ENCODE measurements around the gene NMNAT2. TPM values are rescaled to one million over a fixed set of nuclear protein-coding genes. Genes with fewer than 3 reads are reported as not detected.

The NMNAT2 gene
- total RNA-seq, 1 experiment from 2014 or later, result 11.4 TPM

GRCh38 chr1:183331091-183331742 is 87.0 kb downstream of the NMNAT2 start:
- no peak overlapping the region for H2BK15ac ChIP-seq (ENCODE audit: low read depth, low read length)
- Mint-ChIP-seq H3K9me3 (no peaks in the 10 kb centered on the region), H3K27me3 (ENCODE audit: low read depth) (no peaks in the 10 kb centered on the region), H3K4me1 (peaks cover 57 to 61% of the 10 kb centered on the region in 2 experiments), H3K4me3 (peak overlapping the region; percentile 37 to 61; a peak in 3 of 5 replicates), H3K36me3 (ENCODE audit: insufficient read depth in 1 of 3, low read depth in 3 of 3) (peaks cover 0 to 4% (median 2%) of the 10 kb centered on the region in 3 experiments; a peak in 1 of 7 replicates), H3K27ac (peak overlapping the region; percentile 94 to 97 (median 96))
- no peaks in the 10 kb centered on the region for H3K27me3 ChIP-seq (ENCODE audit: insufficient read depth, low read length)
- no peak overlapping the region for H3K4me2 ChIP-seq (ENCODE audit: insufficient read depth, insufficient read length, low read length)
- H3K4me1 ChIP-seq (ENCODE audit: insufficient read depth, low read length), result no peaks in the 10 kb centered on the region; the same call in 1 of the 2 replicates
- no peaks in the 10 kb centered on the region for H3K79me1 ChIP-seq (ENCODE audit: insufficient read depth, low read depth, low read length, poor library complexity, severe bottlenecking)
- no peak overlapping the region for H3K27ac ChIP-seq (ENCODE audit: insufficient read length, low read depth, low read length)
- H3K4ac ChIP-seq (ENCODE audit: low read depth, low read length), result no peak overlapping the region
- no peak overlapping the region for H3T11ph ChIP-seq (ENCODE audit: low read length)
- DNase-seq, result peak; percentile 62
- H2AFZ ChIP-seq (ENCODE audit: low read length), result no peak overlapping the region
- H2BK5ac ChIP-seq (ENCODE audit: insufficient read length, low read length), result no peak overlapping the region
- no peak overlapping the region for H2BK20ac ChIP-seq (ENCODE audit: low read depth, low read length, poor library complexity, severe bottlenecking)
- no peak overlapping the region for H3K9ac ChIP-seq (ENCODE audit: extremely low read depth, insufficient read length, low read length)
- no peak overlapping the region for H3K14ac ChIP-seq (ENCODE audit: insufficient read depth, low read length)
- H4K5ac ChIP-seq (ENCODE audit: insufficient read length, low read depth, low read length), result no peak overlapping the region
- no peak overlapping the region for H2AK5ac ChIP-seq (ENCODE audit: insufficient read length, low read length)
- peak; percentile 38 for TF ChIP-seq CTCF (conservative IDR thresholded peaks at IDR 0.05)
- H4K91ac ChIP-seq (ENCODE audit: insufficient read length, low read depth, low read length), result no peak overlapping the region
- H3K23ac ChIP-seq (ENCODE audit: insufficient read length, low read depth, low read length), result no peak overlapping the region
- no peak overlapping the region for H2BK12ac ChIP-seq (ENCODE audit: insufficient read length, low read depth, low read length)
- no peaks in the 10 kb centered on the region for H3K23me2 ChIP-seq (ENCODE audit: insufficient read length, low read depth, low read length, poor library complexity, severe bottlenecking)
- WGBS (ENCODE audit: extremely low coverage, insufficient read length, low lambda C conversion rate), result no CpG with 5 or more reads among the region's 10 CpGs
- no peak overlapping the region for H3K56ac ChIP-seq (ENCODE audit: insufficient read length, low read depth, low read length)
- H3K18ac ChIP-seq (ENCODE audit: insufficient read length, low read depth, low read length), result no peak overlapping the region
- H4K8ac ChIP-seq (replicated peaks; ENCODE audit: insufficient read length, low read depth, low read length), result no peak overlapping the region
- no peaks in the 10 kb centered on the region for H3K79me2 ChIP-seq (ENCODE audit: insufficient read depth, low read length)
- no peaks in the 10 kb centered on the region for H4K20me1 ChIP-seq (ENCODE audit: control insufficient read depth, insufficient read depth, insufficient read length)
- H2BK120ac ChIP-seq (ENCODE audit: low read depth, low read length, poor library complexity, severe bottlenecking), result no peak overlapping the region
- no peaks in the 10 kb centered on the region for H3K9me3 ChIP-seq (ENCODE audit: control insufficient read depth, low read depth, low read length)
